Midbrain (tissue), 1 donor: ENCODE data around the gene MICALL2.

Experiments used
- DNase-seq: peaks from one replicate; lab custom pipeline; 2025; lab: John Stamatoyannopoulos, UW

MICALL2 gene

GRCh38 chr7:1493129-1493528 is 33.9 kb upstream of the MICALL2 start:
- no peak for DNase-seq

GRCh38 chr7:1492640-1493039 is 33.4 kb upstream of the MICALL2 start:
- DNase-seq = no peak

GRCh38 chr7:1492221-1492620 is 33.0 kb upstream of the MICALL2 start:
- no peak for DNase-seq

- no peak for DNase-seq
These were observed 31.6 kb upstream of the MICALL2 start for GRCh38 chr7:1490837-1491236.

GRCh38 chr7:1489336-1489735 is 30.1 kb upstream of the MICALL2 start:
- no peak for DNase-seq

GRCh38 chr7:1488016-1488415 is 28.7 kb upstream of the MICALL2 start:
- no peak for DNase-seq

GRCh38 chr7:1487466-1487865 is 28.2 kb upstream of the MICALL2 start:
- DNase-seq = no peak

GRCh38 chr7:1486571-1486970 is 27.3 kb upstream of the MICALL2 start:
- DNase-seq = no peak

GRCh38 chr7:1485156-1485555 is 25.9 kb upstream of the MICALL2 start:
- DNase-seq = no peak

GRCh38 chr7:1484569-1484968 is 25.3 kb upstream of the MICALL2 start:
- no peak for DNase-seq

GRCh38 chr7:1483536-1484505 is 24.6 kb upstream of the MICALL2 start:
- DNase-seq = no peak

- DNase-seq = no peak
These were observed 23.8 kb upstream of the MICALL2 start for GRCh38 chr7:1483079-1483478.

GRCh38 chr7:1481300-1481699 is 22.0 kb upstream of the MICALL2 start:
- DNase-seq = no peak

GRCh38 chr7:1480670-1481069 is 21.4 kb upstream of the MICALL2 start:
- no peak for DNase-seq

GRCh38 chr7:1479287-1479686 is 20.0 kb upstream of the MICALL2 start:
- no peak for DNase-seq

- no peak for DNase-seq
These were observed 19.2 kb upstream of the MICALL2 start for GRCh38 chr7:1478480-1478879.

- no peak for DNase-seq
These were observed 17.6 kb upstream of the MICALL2 start for GRCh38 chr7:1476859-1477258.

- DNase-seq = no peak
These were observed 16.7 kb upstream of the MICALL2 start for GRCh38 chr7:1475991-1476390.

- DNase-seq = no peak
These were observed 16.1 kb upstream of the MICALL2 start for GRCh38 chr7:1475393-1475792.

GRCh38 chr7:1474736-1475135 is 15.5 kb upstream of the MICALL2 start:
- no peak for DNase-seq

- peak; percentile 80 for DNase-seq
These were observed 14.7 kb upstream of the MICALL2 start for GRCh38 chr7:1473864-1474512.

GRCh38 chr7:1470901-1471300 is 11.6 kb upstream of the MICALL2 start:
- DNase-seq = no peak

- no peak for DNase-seq
These were observed 9.5 kb upstream of the MICALL2 start for GRCh38 chr7:1468643-1469298.
